Right lobe of liver (tissue), 4 donors: Measurements from ENCODE around the gene TENM3.

Experiments
- POLR2A ChIP-seq: fragments of 450-650 bp; IDR thresholded peaks from one replicate; pipeline ENCODE4 v1.6.1; 2017; ENCODE audit warnings: antibody characterized with exemption, mild to moderate bottlenecking
- TF ChIP-seq, protein P1 (sequence below), 4 donors: fragments of 200-600 bp in 3 of 4; fragments of 450-650 bp in 1 of 4; IDR thresholded peaks; one replicate each; pipeline versions ENCODE4 v1.5.1 to v1.8.0; 2016 to 2022; ENCODE audit warnings: antibody characterized with exemption in 4 of 4, mild to moderate bottlenecking in 2 of 4
- donor health status: DM: no; HTN: no; CAD: no.
- donor health status: DM: no; HTN: no; CAD: no.
- donor health status: DM: no; HTN: yes; CAD: no.

GRCh38 chr4:182354106-182354505 lies 110.9 kb downstream of the TENM3 start:
- TF ChIP-seq POLR2A, result no peak
- TF ChIP-seq, protein P1, sequence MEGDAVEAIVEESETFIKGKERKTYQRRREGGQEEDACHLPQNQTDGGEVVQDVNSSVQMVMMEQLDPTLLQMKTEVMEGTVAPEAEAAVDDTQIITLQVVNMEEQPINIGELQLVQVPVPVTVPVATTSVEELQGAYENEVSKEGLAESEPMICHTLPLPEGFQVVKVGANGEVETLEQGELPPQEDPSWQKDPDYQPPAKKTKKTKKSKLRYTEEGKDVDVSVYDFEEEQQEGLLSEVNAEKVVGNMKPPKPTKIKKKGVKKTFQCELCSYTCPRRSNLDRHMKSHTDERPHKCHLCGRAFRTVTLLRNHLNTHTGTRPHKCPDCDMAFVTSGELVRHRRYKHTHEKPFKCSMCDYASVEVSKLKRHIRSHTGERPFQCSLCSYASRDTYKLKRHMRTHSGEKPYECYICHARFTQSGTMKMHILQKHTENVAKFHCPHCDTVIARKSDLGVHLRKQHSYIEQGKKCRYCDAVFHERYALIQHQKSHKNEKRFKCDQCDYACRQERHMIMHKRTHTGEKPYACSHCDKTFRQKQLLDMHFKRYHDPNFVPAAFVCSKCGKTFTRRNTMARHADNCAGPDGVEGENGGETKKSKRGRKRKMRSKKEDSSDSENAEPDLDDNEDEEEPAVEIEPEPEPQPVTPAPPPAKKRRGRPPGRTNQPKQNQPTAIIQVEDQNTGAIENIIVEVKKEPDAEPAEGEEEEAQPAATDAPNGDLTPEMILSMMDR (IDR thresholded peaks at IDR 0.05), result no peak
